ENCODE data around the gene NELL1.

The NELL1 gene

DNA sequence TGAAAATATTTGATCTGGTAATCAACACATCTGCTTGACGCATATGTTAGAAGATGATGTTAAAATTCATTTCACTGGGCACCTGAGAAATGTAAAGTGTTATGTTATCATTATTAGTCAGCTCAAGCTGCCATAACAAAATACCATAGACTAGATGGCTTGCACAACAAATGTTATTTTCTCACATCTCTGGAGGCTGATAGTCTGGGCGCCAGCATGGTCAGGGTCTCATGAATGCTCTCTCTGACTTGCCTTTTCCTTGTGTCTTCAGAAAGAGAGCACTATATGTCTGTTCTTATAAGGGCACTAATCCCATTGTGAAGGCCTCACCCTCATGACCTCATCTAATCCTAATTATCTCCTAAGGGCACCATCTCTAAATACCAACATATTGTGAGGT lies 435.3 kb downstream of the NELL1 start:
- intact Hi-C loops (cut with DNase I; ENCODE audit: low total_unique reads) = no loop called here
- no peak overlapping the region for H3K27ac ChIP-seq
- no peaks in the 10 kb centered on the region for H3K9me3 ChIP-seq
- TF ChIP-seq, protein P1, sequence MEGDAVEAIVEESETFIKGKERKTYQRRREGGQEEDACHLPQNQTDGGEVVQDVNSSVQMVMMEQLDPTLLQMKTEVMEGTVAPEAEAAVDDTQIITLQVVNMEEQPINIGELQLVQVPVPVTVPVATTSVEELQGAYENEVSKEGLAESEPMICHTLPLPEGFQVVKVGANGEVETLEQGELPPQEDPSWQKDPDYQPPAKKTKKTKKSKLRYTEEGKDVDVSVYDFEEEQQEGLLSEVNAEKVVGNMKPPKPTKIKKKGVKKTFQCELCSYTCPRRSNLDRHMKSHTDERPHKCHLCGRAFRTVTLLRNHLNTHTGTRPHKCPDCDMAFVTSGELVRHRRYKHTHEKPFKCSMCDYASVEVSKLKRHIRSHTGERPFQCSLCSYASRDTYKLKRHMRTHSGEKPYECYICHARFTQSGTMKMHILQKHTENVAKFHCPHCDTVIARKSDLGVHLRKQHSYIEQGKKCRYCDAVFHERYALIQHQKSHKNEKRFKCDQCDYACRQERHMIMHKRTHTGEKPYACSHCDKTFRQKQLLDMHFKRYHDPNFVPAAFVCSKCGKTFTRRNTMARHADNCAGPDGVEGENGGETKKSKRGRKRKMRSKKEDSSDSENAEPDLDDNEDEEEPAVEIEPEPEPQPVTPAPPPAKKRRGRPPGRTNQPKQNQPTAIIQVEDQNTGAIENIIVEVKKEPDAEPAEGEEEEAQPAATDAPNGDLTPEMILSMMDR (IDR thresholded peaks at IDR 0.05) = no peak
- DNase-seq = no peak
- no peak overlapping the region for H3K4me3 ChIP-seq
- no peaks in the 10 kb centered on the region for H3K27me3 ChIP-seq
- H3K4me1 ChIP-seq = no peaks in the 10 kb centered on the region
- H3K36me3 ChIP-seq = no peaks in the 10 kb centered on the region

DNA sequence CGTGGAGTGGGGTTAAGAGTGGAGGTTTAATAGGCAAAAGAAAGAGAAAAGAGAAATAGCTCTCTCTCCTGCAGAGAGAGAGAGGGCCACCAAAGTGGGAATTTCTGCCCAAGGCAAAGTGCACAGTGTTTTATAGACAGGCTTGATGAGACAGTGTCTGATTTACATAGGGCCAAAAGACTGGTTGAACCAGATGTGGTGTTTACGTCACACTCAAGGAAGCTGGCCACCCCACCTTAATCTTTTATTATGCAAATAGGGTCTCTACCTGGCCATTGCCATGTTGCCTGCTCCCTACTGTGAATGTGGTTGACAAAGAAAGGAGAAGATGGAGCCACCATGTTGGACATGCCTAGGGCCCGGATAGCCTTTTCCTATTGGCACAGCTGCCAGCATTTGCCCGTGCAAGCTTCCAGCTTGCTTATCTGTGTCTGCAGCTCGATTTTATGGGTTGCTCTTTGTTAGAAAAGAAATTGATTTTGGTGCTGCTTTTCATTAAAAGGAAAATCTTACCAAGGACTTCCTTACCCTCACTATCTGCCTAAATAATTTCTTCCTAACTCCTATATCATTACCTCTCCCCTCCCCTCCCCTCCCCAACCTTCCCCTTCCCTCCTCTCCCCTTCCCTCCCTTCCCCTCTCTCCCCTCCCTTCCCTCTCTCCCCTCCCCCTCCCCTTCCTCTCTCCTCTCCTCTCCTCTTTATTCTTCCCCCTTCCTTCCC lies 436.0 kb downstream of the NELL1 start:
- Histone ChIP-seq H3K4me3 (no peak overlapping the region), H3K36me3 (no peaks in the 10 kb centered on the region), H3K4me1 (no peaks in the 10 kb centered on the region), H3K27ac (no peak overlapping the region), H3K27me3 (no peaks in the 10 kb centered on the region), H3K9me3 (no peaks in the 10 kb centered on the region)
- TF ChIP-seq, protein P1 (IDR thresholded peaks at IDR 0.05) = no peak
- intact Hi-C loops (cut with DNase I; ENCODE audit: low total_unique reads) = no loop called here
- no peak for DNase-seq

DNA sequence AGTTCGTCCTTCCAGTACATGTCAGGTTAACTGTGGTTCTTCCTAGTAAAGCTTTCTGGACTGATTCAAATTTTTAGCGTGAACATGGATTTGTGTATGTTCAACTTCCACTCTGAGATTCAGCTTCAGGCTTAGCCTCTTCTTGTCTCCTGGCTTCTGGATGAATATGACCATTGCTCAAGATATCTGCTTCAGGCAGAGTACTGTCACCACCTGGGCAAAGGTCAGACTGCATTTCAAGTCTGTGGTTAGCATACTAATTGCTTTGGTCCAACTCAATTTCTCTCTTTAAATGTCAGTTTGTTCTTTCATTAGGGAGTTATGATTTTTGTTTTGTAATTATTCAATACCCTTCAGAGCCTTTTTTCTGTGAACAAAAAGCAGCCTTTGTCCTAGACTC lies 440.0 kb downstream of the NELL1 start:
- DNase-seq = no peak
- intact Hi-C loops (cut with DNase I; ENCODE audit: low total_unique reads) = no loop called here

DNA sequence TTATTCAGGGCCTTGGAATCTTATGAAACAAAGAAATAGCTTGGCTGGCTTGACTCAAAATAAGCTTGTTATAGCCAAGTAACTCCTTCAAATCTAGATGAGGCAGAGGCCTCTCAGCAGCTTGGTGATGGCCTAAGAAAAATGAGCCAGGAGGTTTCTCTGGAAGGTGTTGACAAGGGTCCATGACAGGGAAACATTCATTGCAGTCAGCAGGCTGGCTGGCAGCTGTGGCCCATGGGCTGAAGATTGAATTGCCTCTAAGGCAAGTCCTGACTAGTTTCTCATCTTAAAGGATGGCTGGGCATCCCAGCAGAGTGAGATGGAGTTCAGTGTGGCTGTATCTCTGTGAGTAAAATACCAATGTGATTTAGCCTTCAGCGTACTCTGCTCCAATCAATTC lies 441.0 kb downstream of the NELL1 start:
- no peaks in the 10 kb centered on the region for H3K36me3 ChIP-seq
- H3K9me3 ChIP-seq = no peaks in the 10 kb centered on the region
- TF ChIP-seq, protein P1 (IDR thresholded peaks at IDR 0.05) = no peak
- no peaks in the 10 kb centered on the region for H3K27me3 ChIP-seq
- H3K27ac ChIP-seq = no peak overlapping the region
- no peak overlapping the region for H3K4me3 ChIP-seq
- H3K4me1 ChIP-seq = no peaks in the 10 kb centered on the region
- intact Hi-C loops (cut with DNase I; ENCODE audit: low total_unique reads) = no loop called here
- no peak for DNase-seq

More for the DNA sequence above, 440.0 kb downstream of the NELL1 start:
- Histone ChIP-seq H3K36me3 (no peaks in the 10 kb centered on the region), H3K27ac (no peak overlapping the region), H3K4me1 (no peaks in the 10 kb centered on the region), H3K27me3 (no peaks in the 10 kb centered on the region), H3K4me3 (no peak overlapping the region), H3K9me3 (no peaks in the 10 kb centered on the region)
- TF ChIP-seq, protein P1 (IDR thresholded peaks at IDR 0.05) = no peak

DNA sequence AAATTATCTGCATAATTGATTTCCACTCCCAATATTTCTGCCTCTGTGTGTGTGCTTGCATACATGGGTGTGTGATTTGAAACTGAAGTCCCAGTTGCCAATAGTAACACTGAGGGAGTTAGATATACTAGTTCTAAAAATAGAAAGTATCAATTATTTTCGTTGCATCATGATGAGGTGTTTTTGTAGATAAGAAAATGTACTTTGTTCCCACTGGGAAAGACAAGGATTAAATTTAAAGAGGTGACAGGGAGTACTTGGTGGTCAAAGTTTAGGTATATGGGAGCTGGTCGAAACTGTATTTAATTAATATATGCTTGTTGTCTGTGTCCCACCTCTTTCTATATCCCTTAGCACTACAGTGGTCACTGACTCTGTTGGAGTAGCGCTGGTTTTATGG lies 444.5 kb downstream of the NELL1 start:
- Histone ChIP-seq H3K4me1 (no peaks in the 10 kb centered on the region), H3K27ac (no peak overlapping the region), H3K27me3 (no peaks in the 10 kb centered on the region), H3K4me3 (no peak overlapping the region), H3K36me3 (no peaks in the 10 kb centered on the region), H3K9me3 (no peaks in the 10 kb centered on the region)
- intact Hi-C loops (cut with DNase I; ENCODE audit: low total_unique reads) = no loop called here
- no peak for DNase-seq
- TF ChIP-seq, protein P1 (IDR thresholded peaks at IDR 0.05) = no peak

DNA sequence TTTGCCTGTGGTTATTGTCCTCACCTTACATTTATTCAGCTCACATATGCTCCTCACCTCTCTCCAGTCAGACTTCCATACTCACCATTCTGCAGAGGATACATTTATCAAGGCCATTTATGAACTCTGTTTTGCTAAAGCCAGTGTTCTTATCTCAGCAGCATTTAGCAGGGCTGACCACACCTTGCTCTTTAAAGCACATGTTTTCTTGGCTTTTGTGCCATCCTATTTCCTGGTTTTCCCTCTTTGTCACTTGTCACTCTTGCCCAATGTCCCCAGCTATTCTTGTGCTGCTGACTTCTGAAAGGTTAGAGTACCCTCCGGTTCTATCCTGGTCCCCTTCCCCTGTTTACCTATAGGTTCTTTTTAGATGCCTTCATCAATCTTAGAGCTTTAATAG lies 446.6 kb downstream of the NELL1 start:
- no peak for DNase-seq
- Histone ChIP-seq H3K36me3 (no peaks in the 10 kb centered on the region), H3K4me3 (no peak overlapping the region), H3K27ac (no peak overlapping the region), H3K9me3 (no peaks in the 10 kb centered on the region), H3K4me1 (no peaks in the 10 kb centered on the region), H3K27me3 (no peaks in the 10 kb centered on the region)
- intact Hi-C loops (cut with DNase I; ENCODE audit: low total_unique reads) = no loop called here
- TF ChIP-seq, protein P1 (IDR thresholded peaks at IDR 0.05) = no peak

Measured in tibial artery (tissue), 4 donors.